IMR-90 (cell line): Measurements from ENCODE around the gene ATXN10. TPM values are rescaled to one million over a fixed set of nuclear protein-coding genes. Genes with fewer than 3 reads are reported as not detected.

ENCODE experiments used
- ATAC-seq: fragments of 200-7000 bp; cut with Tn5 transposase; 2 replicates; pipeline ENCODE4 v1.9.1; 2020; ENCODE audit warnings: low read depth, mild to moderate bottlenecking, moderate library complexity
- BruUV-seq: library from RNA; stranded (reverse); fragments of 400-500 nt; replicated peaks from 2 replicates; lab custom pipeline; 2021; lab: Mats Ljungman, UMichigan
- CTCF ChIA-PET: fragments of 300-600 bp; formaldehyde crosslinking; extraction: SDS; loops from one replicate; lab custom pipeline; 2021; ENCODE audit warnings: antibody characterized with exemption; lab: Yijun Ruan, JAX
- POLR2A ChIA-PET: fragments of 300-600 bp; sonication (Branson Sonifier 250); formaldehyde crosslinking; loops from one replicate; lab custom pipeline; 2022; ENCODE audit warnings: antibody characterized with exemption; ENCODE audit not compliant: unreplicated experiment; lab: Charles Lee
- DNase-seq: peaks from one replicate; pipeline ENCODE4 v3.0.0; 2013
- H2AFZ ChIP-seq: replicated peaks from 2 replicates; pipeline ENCODE3; 2013; ENCODE audit warnings: low read length, mild to moderate bottlenecking; ENCODE audit not compliant: poor library complexity
- H2AK5ac ChIP-seq: 2 replicates; pipeline ENCODE4 v1.6.1; 2013; ENCODE audit warnings: low read depth, low read length, inconsistent platforms
- H2AK9ac ChIP-seq: replicated peaks from 2 replicates; pipeline ENCODE3; 2013; ENCODE audit warnings: mild to moderate bottlenecking, low read depth, low read length, moderate library complexity; ENCODE audit not compliant: poor library complexity
- H2BK120ac ChIP-seq: 2 replicates; pipeline ENCODE4 v1.6.1; 2013; ENCODE audit warnings: low read depth, low read length, inconsistent platforms
- H2BK15ac ChIP-seq: 3 replicates; pipeline ENCODE4 v1.6.1; 2013; ENCODE audit warnings: low read depth, low read length, inconsistent platforms
- H2BK20ac ChIP-seq: 2 replicates; pipeline ENCODE4 v1.6.1; 2013; ENCODE audit warnings: low read depth, mild to moderate bottlenecking, inconsistent platforms, low read length, moderate library complexity
- H2BK5ac ChIP-seq: 2 replicates; pipeline ENCODE4 v1.6.1; 2013; ENCODE audit warnings: mild to moderate bottlenecking, low read depth, low read length, inconsistent platforms; ENCODE audit not compliant: poor library complexity, severe bottlenecking
- H3K14ac ChIP-seq: replicated peaks from 2 replicates; pipeline ENCODE4 v1.6.1; 2013; ENCODE audit warnings: low read depth, low read length, inconsistent platforms
- H3K18ac ChIP-seq: 2 replicates; pipeline ENCODE4 v1.6.1; 2013; ENCODE audit warnings: low read depth, low read length, control low read depth
- H3K23ac ChIP-seq: 2 replicates; pipeline ENCODE4 v1.6.1; 2013; ENCODE audit warnings: low read depth, low read length, inconsistent platforms
- H3K27ac ChIP-seq: 2 replicates; pipeline ENCODE4 v1.5.1; 2013; ENCODE audit warnings: mild to moderate bottlenecking, control low read depth, low read length; ENCODE audit not compliant: insufficient read depth
- H3K27me3 ChIP-seq: 2 replicates; pipeline ENCODE4 v1.6.1; 2013; ENCODE audit warnings: low read length; ENCODE audit not compliant: control insufficient read depth, insufficient read depth
- H3K36me3 ChIP-seq: 2 replicates; pipeline ENCODE4 v1.6.1; 2013; ENCODE audit warnings: low read length, mixed read lengths; ENCODE audit not compliant: control insufficient read depth, insufficient read depth
- H3K4ac ChIP-seq: 2 replicates; pipeline ENCODE4 v1.6.1; 2013; ENCODE audit warnings: low read depth, low read length, inconsistent platforms
- H3K4me1 ChIP-seq: 2 replicates; pipeline ENCODE4 v1.6.1; 2013; ENCODE audit warnings: low read length, mixed read lengths; ENCODE audit not compliant: control insufficient read depth, insufficient read depth
- H3K4me2 ChIP-seq: 2 replicates; pipeline ENCODE4 v1.6.1; 2013; ENCODE audit warnings: low read depth, mild to moderate bottlenecking, control low read depth, low read length, moderate library complexity
- H3K4me3 ChIP-seq: 2 replicates; pipeline ENCODE4 v1.5.1; 2013; ENCODE audit warnings: low read depth, mild to moderate bottlenecking, control low read depth, low read length, moderate library complexity; ENCODE audit not compliant: insufficient read depth
- H3K56ac ChIP-seq: 2 replicates; pipeline ENCODE4 v1.6.1; 2013; ENCODE audit warnings: low read length, inconsistent platforms; ENCODE audit not compliant: insufficient read depth; ENCODE audit errors: extremely low read depth
- H3K79me1 ChIP-seq, 2 experiments: 2 replicates each; pipeline ENCODE4 v1.6.1; 2013; ENCODE audit warnings: low read length in 2 of 2, inconsistent platforms in 1 of 2, low read depth in 1 of 2
- H3K9ac ChIP-seq: 2 replicates; pipeline ENCODE4 v1.6.1; 2013; ENCODE audit warnings: low read depth, low read length, control low read depth
- H3K9me1 ChIP-seq: 2 replicates; pipeline ENCODE4 v1.6.1; 2013; ENCODE audit warnings: low read length, inconsistent platforms; ENCODE audit not compliant: insufficient read depth
- H3K9me3 ChIP-seq: 2 replicates; pipeline ENCODE4 v1.6.1; 2013; ENCODE audit warnings: low read length; ENCODE audit not compliant: control insufficient read depth, insufficient read depth
- H4K20me1 ChIP-seq: 2 replicates; pipeline ENCODE4 v1.6.1; 2013; ENCODE audit warnings: low read length, inconsistent platforms; ENCODE audit not compliant: insufficient read depth
- H4K5ac ChIP-seq: 2 replicates; pipeline ENCODE4 v1.6.1; 2013; ENCODE audit warnings: mild to moderate bottlenecking, low read depth, low read length, control low read depth
- H4K8ac ChIP-seq, 2 experiments: 2 replicates each; pipeline ENCODE4 v1.6.1; 2013; ENCODE audit warnings: low read depth in 2 of 2, low read length in 2 of 2, control low read depth in 1 of 2, inconsistent platforms in 1 of 2
- H4K91ac ChIP-seq: 2 replicates; pipeline ENCODE4 v1.6.1; 2013; ENCODE audit warnings: low read depth, low read length, inconsistent platforms; ENCODE audit not compliant: insufficient read depth
- CHD1 ChIP-seq: IDR thresholded peaks from 2 replicates; pipeline ENCODE4 v1.6.1; 2012; ENCODE audit warnings: low read depth, low read length, improper control_type of control experiment
- MAFK ChIP-seq: IDR thresholded peaks from 2 replicates; pipeline ENCODE4 v1.6.1; 2012; ENCODE audit warnings: low read depth, low read length, improper control_type of control experiment
- NFE2L2 ChIP-seq: fragments of 150-350 bp; IDR thresholded peaks from 2 replicates; pipeline ENCODE4 v1.6.1; 2016; ENCODE audit warnings: low read depth, mild to moderate bottlenecking, low read length
- RCOR1 ChIP-seq: IDR thresholded peaks from 2 replicates; pipeline ENCODE4 v1.6.1; 2012; ENCODE audit warnings: mild to moderate bottlenecking, low read length, improper control_type of control experiment; ENCODE audit not compliant: insufficient replicate concordance
- WGBS, 2 experiments: methylation state at CpG; one replicate each; pipeline versions ENCODE4 v1.1.5 to v1.1.7; 2013; ENCODE audit warnings: missing lambda C conversion rate in 2 of 2; ENCODE audit not compliant: insufficient read length in 1 of 2; ENCODE audit errors: extremely low coverage in 2 of 2; 5-methylcytosine and 5-hydroxymethylcytosine counted together
- dilution Hi-C: fragments of 300-500 bp; cut with HindIII; formaldehyde crosslinking; loops from one replicate; pipeline ENCODE4 v1.14.3; 2018; ENCODE audit warnings: low sequenced_read_pairs; ENCODE audit not compliant: unreplicated experiment
- in situ Hi-C: fragments of 300-500 bp; cut with MboI; formaldehyde crosslinking; loops from 3 replicates; pipeline ENCODE4 v1.14.3; 2019; ENCODE audit warnings: low sequenced_read_pairs, inconsistent platforms, mixed read lengths
- intact Hi-C: fragments of 100-400 bp; cut with micrococcal nuclease; formaldehyde crosslinking; loops from 2 replicates; pipeline ENCODE4 v1.10.0; 2022
- polyA plus RNA-seq, 3 experiments: library from polyadenylated mRNA; depleted of rRNA; stranded (reverse); fragments of >200 nt; gene quantifications; 2 replicates each; pipeline ENCODE4 v1.2.3, GENCODE V29; 2012; ENCODE audit warnings: low replicate concordance in 1 of 3
- total RNA-seq: library from RNA; depleted of rRNA; stranded (reverse); fragments of >200 nt; gene quantifications from 2 replicates; pipeline ENCODE4 v1.2.3, GENCODE V29; 2012

ATXN10 gene
- total and polyA plus RNA-seq, 2 of the 4 experiments (the other 2 are of a cell fraction), result 116 to 231 TPM

- TF ChIP-seq MAFK, result no peak
- TF ChIP-seq NFE2L2, result no peak
Observed at GRCh38 chr22:45867118-45867905, 195.7 kb downstream of the ATXN10 start (continued).

- POLR2A ChIA-PET, result no interaction called here
- 48% methylated on average over 17 of the region's 20 CpGs; no CpG with 5 or more reads in 1 of the 2 experiments for WGBS, 2 experiments
Observed at GRCh38 chr22:45867906-45868555, 196.4 kb downstream of the ATXN10 start.

More at GRCh38 chr22:45867906-45868555, 196.4 kb downstream of the ATXN10 start:
- CTCF ChIA-PET, result no interaction called here
- no peak overlapping the region for H2AK9ac ChIP-seq
- no peak overlapping the region for H3K18ac ChIP-seq
- H2BK5ac ChIP-seq, result no peak overlapping the region
- no peak for DNase-seq
- no peaks in the 10 kb centered on the region for H3K36me3 ChIP-seq
- H3K9me3 ChIP-seq, result peaks cover 8% of the 10 kb centered on the region
- no peak overlapping the region for H3K56ac ChIP-seq
- intact Hi-C loops, result no loop called here
- H4K5ac ChIP-seq, result no peak overlapping the region
- no peaks in the 10 kb centered on the region; the same call in 1 of the 2 replicates for H3K4me1 ChIP-seq
- H3K79me1 ChIP-seq, result no peaks in the 10 kb centered on the region
- no peak overlapping the region for H3K23ac ChIP-seq
- dilution Hi-C loops, result no loop called here
- in situ Hi-C loops, result loop anchor here (10.0 kb wide), 1 partner anchor 223 kb away; no protein-coding TSS in a partner anchor
- H3K14ac ChIP-seq, result no peak overlapping the region
- peaks cover 46% of the 10 kb centered on the region for H3K27me3 ChIP-seq
- H3K9ac ChIP-seq, result no peak overlapping the region
- H2BK120ac ChIP-seq, result no peak overlapping the region
- no peak overlapping the region for H3K4me3 ChIP-seq
- no peak for TF ChIP-seq RCOR1
- TF ChIP-seq CHD1, result no peak
- H3K4ac ChIP-seq, result no peak overlapping the region
- no peak overlapping the region for H4K8ac ChIP-seq
- ATAC-seq, result no peak
- no peak overlapping the region for H3K27ac ChIP-seq
- no TSS peak for BruUV-seq
- peaks cover 25% of the 10 kb centered on the region for H4K20me1 ChIP-seq
- H3K4me2 ChIP-seq, result no peak overlapping the region; the same call in 1 of the 2 replicates
- no peaks in the 10 kb centered on the region for H3K9me1 ChIP-seq
- H2BK15ac ChIP-seq, result no peak overlapping the region
- H4K91ac ChIP-seq, result no peak overlapping the region
- no peak overlapping the region for H2AK5ac ChIP-seq
- H2BK20ac ChIP-seq, result no peak overlapping the region
- no peak overlapping the region for H2AFZ ChIP-seq
